Heart left ventricle (tissue), 16 donors: ENCODE measurements around the gene TNFRSF1B. TPM values are rescaled to one million over a fixed set of nuclear protein-coding genes. Genes with fewer than 3 reads are reported as not detected.
A peak's percentile ranks its signal among the peaks of the same experiment; 100 is the strongest.

Experiments used
- ATAC-seq, 4 donors: fragments of 200-7000 bp; cut with Tn5 transposase; one replicate each; pipeline ENCODE4 v1.9.1; 2020 to 2022; ENCODE audit warnings: moderate library complexity in 4 of 4, mild to moderate bottlenecking in 3 of 4, moderate number of reproducible peaks in 1 of 4
- DNase-seq, 5 donors: peaks; one replicate each; pipeline ENCODE4 v3.0.0-alpha.2; 2020
- H3K27ac ChIP-seq, 12 donors: fragments of 200-600 bp; sonication (generic) in 4 of 12; one replicate each; pipeline versions ENCODE4 v1.5.0 to v1.8.0; 2016 to 2022; ENCODE audit warnings: mild to moderate bottlenecking in 2 of 12
- H3K27me3 ChIP-seq, 9 donors: fragments of 200-600 bp; sonication (generic) in 2 of 9; one replicate each; pipeline versions ENCODE4 v1.5.1 to v1.8.0; 2016 to 2022; ENCODE audit warnings: mild to moderate bottlenecking in 3 of 9
- H3K36me3 ChIP-seq, 9 donors: fragments of 200-600 bp; sonication (generic) in 2 of 9; one replicate each; pipeline versions ENCODE4 v1.5.0 to v1.8.0; 2018 to 2022; ENCODE audit warnings: mild to moderate bottlenecking in 2 of 9
- H3K4me1 ChIP-seq, 12 donors: fragments of 200-600 bp; sonication (generic) in 4 of 12; one replicate each; pipeline versions ENCODE4 v1.5.0 to v1.8.0; 2016 to 2022; ENCODE audit warnings: mild to moderate bottlenecking in 3 of 12
- H3K4me3 ChIP-seq, 12 donors: fragments of 200-600 bp; sonication (generic) in 4 of 12; one replicate each; pipeline versions ENCODE4 v1.5.0 to v1.8.0; 2017 to 2022; ENCODE audit warnings: mild to moderate bottlenecking in 9 of 12, moderate library complexity in 4 of 12
- H3K9me3 ChIP-seq, 12 donors: fragments of 200-600 bp; sonication (generic) in 4 of 12; one replicate each; pipeline versions ENCODE4 v1.5.0 to v1.8.0; 2016 to 2022; ENCODE audit warnings: mild to moderate bottlenecking in 1 of 12
- CTCF ChIP-seq, 12 donors: fragments of 200-600 bp; sonication (generic) in 4 of 12; IDR thresholded peaks; one replicate each; pipeline versions ENCODE4 v1.5.0 to v1.8.0; 2018 to 2022; ENCODE audit warnings: antibody characterized with exemption in 12 of 12, mild to moderate bottlenecking in 5 of 12
- POLR2A ChIP-seq, 2 donors: fragments of 450-650 bp; IDR thresholded peaks; one replicate each; pipeline ENCODE4 v1.6.1; 2017; ENCODE audit warnings: antibody characterized with exemption in 2 of 2, mild to moderate bottlenecking in 2 of 2, moderate library complexity in 2 of 2
- WGBS, 4 donors: extraction: QIAGEN DNeasy Blood & Tissue Kit in 2 of 4; methylation state at CpG; one replicate each; pipeline versions ENCODE4 v1.1.5 to v1.1.7; 2013 to 2018; 5-methylcytosine and 5-hydroxymethylcytosine counted together
- intact Hi-C, 10 donors: fragments of 100-400 bp; cut with DNase I; formaldehyde crosslinking; loops; one replicate each; pipeline versions ENCODE4 v1.11.1 to v1.14.2; 2022
- polyA plus RNA-seq, 2 donors: library from polyadenylated mRNA; stranded (reverse); fragments of 200-250 nt; gene quantifications; one replicate each; pipeline ENCODE4 v1.2.3, GENCODE V29; 2013
- total RNA-seq, 9 donors: library from RNA; depleted of rRNA in 2 of 9; stranded (reverse); fragments of >200 nt in 2 of 9; fragmentation: NEBNext Ultra II Directional in 3 of 9; extraction: Animal tissue kit (Norgen Biotek cat#: 25700) in 3 of 9; gene quantifications; one replicate each; pipeline versions ENCODE4 v1.1.0 to v1.2.4, GENCODE V29; 2016 to 2023
- donor health status: ischemic (EF 13 %, LVEDD 7.1; RV severe dilation, severe dysfunction).
- donor health status: healthy with polysubstance abuse.
- donor health status: DM: no; HTN: yes; CAD: no.
- donor health status: DM: no; HTN: no; CAD: no.
- donor health status: ischemic (EF 25% LVEDD 6.9; RV normal size, moderate dysfunction).
- donor health status: ischemic (EF 25% LVEDD 5.7; RV mildly dilated, moderate dysfunction).
- donor health status: healthy.
- donor health status: DM: yes; HTN: yes; CAD: no.
- donor health status: ischemic (EF 35%, LVEDD 5.7; RV mildly dilated, moderate dysfunction).
- donor health status: nonischemic (EF 11% LVEDD 7.7; RV severe dilation, severe dysfunction).
- donor health status: DM: yes; HTN: yes; CAD: no.
- donor health status: PGD.
- donor health status: ischemic (EF 29% LVEDD 5.4; RV normal size, mild dysfunction).
- donor health status: nonischemic (EF 23%, LVEDD 6.1; RV moderate dilation, normal function).

The TNFRSF1B gene
- total and polyA plus RNA-seq, 11 donors = 8.6 to 71.0 (median 14.9) TPM

DNA sequence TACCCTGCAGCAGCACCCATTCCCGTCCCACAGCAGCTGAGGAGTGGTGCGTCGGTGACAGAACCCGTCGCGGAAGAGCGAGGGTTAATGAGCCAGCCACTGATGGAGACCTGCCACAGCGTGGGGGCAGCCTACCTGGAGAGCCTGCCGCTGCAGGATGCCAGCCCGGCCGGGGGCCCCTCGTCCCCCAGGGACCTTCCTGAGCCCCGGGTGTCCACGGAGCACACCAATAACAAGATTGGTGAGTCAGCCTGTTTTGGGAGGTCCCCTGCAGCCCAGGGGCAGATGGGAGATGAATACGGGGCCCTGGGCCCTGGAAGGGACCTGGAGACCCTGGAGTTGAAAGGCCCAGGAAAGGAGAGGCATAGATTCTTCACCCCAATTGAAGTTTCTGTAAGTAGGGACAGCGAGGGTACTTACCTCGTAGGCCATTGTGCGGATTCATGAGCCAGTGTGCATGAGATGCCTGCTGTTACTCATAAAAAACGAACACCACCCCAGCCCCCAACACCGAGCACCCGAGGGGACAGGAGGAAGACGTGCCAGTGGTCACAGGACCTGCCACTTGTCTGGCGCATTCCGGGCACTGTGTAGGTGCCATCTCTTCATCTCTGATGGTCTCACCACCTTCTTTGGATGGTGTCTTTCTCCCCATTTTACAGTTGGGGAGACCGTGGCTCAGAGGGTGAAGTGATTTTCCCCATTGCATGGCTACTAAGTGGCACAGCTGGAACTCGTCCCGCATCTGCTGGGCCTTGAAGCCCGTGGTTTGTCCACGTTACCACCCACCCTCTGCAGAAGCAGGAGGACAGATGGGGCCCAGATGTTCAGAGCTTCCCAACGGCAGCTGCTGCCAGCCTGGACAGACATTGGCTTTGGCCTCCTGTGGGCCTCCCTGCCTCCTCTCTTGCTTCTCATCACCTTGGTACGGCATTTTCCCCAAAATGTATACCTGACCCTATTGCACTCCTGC is 28.3 kb upstream of the TNFRSF1B start:
- WGBS, 4 donors = 84 to 87% (median 86%) methylated on average over 24 to 31 of the region's 31 CpGs

GRCh38 chr1:12140016-12140415 is 26.8 kb upstream of the TNFRSF1B start:
- intact Hi-C loops = loop anchor here in 1 of 10 donors (5.0 kb wide), 1 partner anchor 42 kb away; no protein-coding TSS in a partner anchor
- TF ChIP-seq CTCF (IDR thresholded peaks at IDR 0.05) (no peak), POLR2A (IDR thresholded peaks at IDR 0.05) (no peak)
- H3K27me3 ChIP-seq = no peaks in the 10 kb centered on the region
- H3K9me3 ChIP-seq = no peaks in the 10 kb centered on the region
- H3K4me3 ChIP-seq = no peak overlapping the region
- DNase-seq (no peak), ATAC-seq (no peak)
- no peaks in the 10 kb centered on the region for H3K36me3 ChIP-seq
- H3K4me1 ChIP-seq = peaks cover 0 to 60% (median 20%) of the 10 kb centered on the region in 12 donors
- no peak overlapping the region for H3K27ac ChIP-seq
- WGBS, 4 donors = 80 to 95% (median 87%) methylated on average over 3 to 4 of the region's 4 CpGs

More for the DNA sequence above, 28.3 kb upstream of the TNFRSF1B start:
- TF ChIP-seq POLR2A (IDR thresholded peaks at IDR 0.05) (no peak), CTCF (IDR thresholded peaks at IDR 0.05) (no peak)
- ATAC-seq = no peak
- Histone ChIP-seq H3K27ac (no peak overlapping the region), H3K4me3 (no peak overlapping the region), H3K36me3 (no peaks in the 10 kb centered on the region), H3K4me1 (peaks cover 0 to 49% (median 13%) of the 10 kb centered on the region in 12 donors), H3K9me3 (no peaks in the 10 kb centered on the region), H3K27me3 (no peaks in the 10 kb centered on the region)
- no peak for DNase-seq
- intact Hi-C loops = loop anchor here in 1 of 10 donors (10.0 kb wide), 1 partner anchor 46 kb away; no protein-coding TSS in a partner anchor

DNA sequence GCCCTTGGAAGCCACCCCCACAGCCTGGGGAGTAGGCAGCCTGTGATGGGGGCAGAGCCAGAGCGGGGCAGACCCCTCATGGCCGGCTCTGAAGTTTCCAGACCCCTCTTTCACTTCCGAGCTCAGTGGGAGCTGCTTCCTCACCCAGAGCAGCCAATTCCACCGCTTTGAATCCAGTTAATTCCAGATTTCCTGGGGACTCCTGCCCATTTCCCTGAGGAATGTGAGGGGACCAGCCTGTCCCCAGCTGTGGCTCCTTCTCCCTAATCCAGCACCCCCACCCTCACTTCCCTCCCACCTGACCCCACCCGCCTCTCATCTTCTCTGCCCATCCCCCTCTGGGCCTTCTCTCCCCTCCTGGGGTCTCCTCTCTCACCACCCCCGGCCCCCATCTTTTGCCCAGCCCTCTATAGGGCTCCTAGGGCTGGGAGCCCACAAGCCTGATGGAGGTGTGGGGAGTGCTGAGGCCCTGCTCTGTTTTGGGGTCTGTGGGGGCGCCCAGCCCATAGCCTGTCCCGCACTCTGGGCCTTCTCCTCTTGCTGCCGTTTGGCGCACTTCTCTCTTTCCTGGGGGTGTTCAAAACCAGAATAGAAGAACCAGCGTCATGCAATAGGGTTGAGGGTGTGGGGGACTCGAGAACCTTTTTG is 26.2 kb upstream of the TNFRSF1B start:
- ATAC-seq (no peak), DNase-seq (no peak)
- H3K27ac ChIP-seq = peak overlapping the region in 1 of 12 donors; percentile 32
- no peaks in the 10 kb centered on the region for H3K36me3 ChIP-seq
- intact Hi-C loops = loop anchor here in 1 of 10 donors (5.0 kb wide), 1 partner anchor 42 kb away; no protein-coding TSS in a partner anchor
- H3K4me3 ChIP-seq = no peak overlapping the region
- no peaks in the 10 kb centered on the region for H3K9me3 ChIP-seq
- no peak for TF ChIP-seq CTCF (IDR thresholded peaks at IDR 0.05)
- TF ChIP-seq POLR2A (IDR thresholded peaks at IDR 0.05) = no peak
- no peaks in the 10 kb centered on the region for H3K27me3 ChIP-seq
- WGBS, 4 donors = 79 to 86% (median 83%) methylated on average over 12 of the region's 12 CpGs
- H3K4me1 ChIP-seq = peaks cover 0 to 62% (median 17%) of the 10 kb centered on the region in 12 donors
